HG03342 (cell line): Measurements from ENCODE around the gene GFPT1.

Experiments
- ATAC-seq: cut with Tn5 transposase; IDR thresholded peaks from one replicate; pipeline ENCODE4 v1.9.1; 2021; ENCODE audit warnings: mild to moderate bottlenecking, moderate library complexity; ENCODE audit not compliant: unreplicated experiment

GFPT1 gene

GRCh38 chr2:69292256-69292655 lies 94.8 kb downstream of the GFPT1 start:
- ATAC-seq = no peak

DNA sequence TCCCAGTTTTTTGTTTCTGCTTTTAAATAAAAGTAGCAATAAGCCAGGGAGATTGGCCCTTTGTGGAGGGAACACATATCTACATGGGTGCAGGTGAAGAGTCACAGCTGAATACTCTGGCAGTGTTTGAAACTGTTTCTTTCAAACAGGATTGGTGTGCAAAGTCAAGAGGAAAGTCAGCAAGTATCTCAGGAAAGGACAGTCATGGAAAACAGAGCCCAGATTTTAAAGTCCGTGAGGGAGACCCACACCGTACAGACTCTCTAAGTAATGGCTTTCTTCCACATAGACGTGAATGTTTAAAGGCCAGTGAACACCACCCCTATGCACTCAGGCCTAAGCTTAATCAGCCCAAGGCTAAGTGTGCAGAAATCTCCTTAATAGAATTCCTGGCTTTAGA lies 95.3 kb downstream of the GFPT1 start:
- ATAC-seq = no peak

DNA sequence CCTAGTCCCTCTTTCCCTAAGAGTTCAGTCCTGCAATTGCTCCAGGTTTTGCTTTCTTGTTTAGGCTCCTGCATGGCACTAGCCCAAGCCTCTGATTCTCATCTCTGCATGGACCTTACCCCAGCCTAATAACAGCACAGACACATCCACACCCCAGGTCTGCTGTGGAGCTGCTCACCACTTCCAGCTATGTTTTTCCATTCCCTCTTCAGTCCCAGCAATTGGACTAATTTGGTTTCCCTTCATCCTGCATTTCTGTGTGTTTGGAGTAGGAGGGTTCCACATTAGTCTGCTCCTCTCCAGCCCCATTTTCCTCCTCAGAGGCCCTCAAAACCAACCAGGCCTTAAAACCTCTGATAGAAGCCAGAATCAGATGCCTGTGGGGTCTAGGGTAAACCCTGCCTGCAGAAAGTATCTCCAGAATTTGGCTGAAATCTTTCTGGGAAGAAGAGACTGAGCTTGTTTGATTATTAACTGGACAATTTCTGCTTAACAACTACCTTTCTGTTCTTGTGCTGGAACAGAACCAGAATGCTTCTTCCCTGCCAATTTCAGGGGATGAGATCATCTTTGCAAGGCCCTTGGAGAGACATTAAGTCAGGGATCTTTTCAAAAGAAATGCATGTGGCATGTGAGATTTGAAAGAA lies 95.9 kb downstream of the GFPT1 start:
- ATAC-seq = no peak

GRCh38 chr2:69288429-69288828 lies 98.6 kb downstream of the GFPT1 start:
- no peak for ATAC-seq

GRCh38 chr2:69287544-69287943 lies 99.5 kb downstream of the GFPT1 start:
- no peak for ATAC-seq

DNA sequence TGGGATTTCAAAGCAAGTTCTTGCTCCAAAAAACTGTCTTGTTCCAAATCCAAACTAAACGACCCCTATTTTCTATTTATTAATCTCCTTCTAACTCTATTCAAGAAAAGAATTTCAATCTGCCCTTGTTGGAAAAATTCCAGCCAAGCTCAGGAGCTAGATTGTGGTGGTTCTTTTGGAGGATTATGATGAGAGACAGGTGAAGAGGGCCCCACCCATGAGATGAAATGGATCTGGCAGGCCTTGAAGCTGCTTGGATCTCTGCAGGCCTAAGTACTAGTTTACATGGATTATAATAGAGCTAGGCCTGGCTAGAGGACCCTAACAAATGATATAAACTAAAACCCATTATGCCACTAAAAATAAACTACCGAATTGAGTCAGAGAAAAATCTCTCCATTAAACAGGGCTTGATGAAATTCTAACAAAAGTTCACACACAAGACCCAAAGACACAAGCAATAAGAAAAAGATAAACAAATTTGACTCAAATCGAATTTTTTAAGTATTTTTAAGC lies 101.6 kb downstream of the GFPT1 start:
- no peak for ATAC-seq

- no peak for ATAC-seq
Observed at GRCh38 chr2:69280796-69281412, 106.1 kb downstream of the GFPT1 start.

DNA sequence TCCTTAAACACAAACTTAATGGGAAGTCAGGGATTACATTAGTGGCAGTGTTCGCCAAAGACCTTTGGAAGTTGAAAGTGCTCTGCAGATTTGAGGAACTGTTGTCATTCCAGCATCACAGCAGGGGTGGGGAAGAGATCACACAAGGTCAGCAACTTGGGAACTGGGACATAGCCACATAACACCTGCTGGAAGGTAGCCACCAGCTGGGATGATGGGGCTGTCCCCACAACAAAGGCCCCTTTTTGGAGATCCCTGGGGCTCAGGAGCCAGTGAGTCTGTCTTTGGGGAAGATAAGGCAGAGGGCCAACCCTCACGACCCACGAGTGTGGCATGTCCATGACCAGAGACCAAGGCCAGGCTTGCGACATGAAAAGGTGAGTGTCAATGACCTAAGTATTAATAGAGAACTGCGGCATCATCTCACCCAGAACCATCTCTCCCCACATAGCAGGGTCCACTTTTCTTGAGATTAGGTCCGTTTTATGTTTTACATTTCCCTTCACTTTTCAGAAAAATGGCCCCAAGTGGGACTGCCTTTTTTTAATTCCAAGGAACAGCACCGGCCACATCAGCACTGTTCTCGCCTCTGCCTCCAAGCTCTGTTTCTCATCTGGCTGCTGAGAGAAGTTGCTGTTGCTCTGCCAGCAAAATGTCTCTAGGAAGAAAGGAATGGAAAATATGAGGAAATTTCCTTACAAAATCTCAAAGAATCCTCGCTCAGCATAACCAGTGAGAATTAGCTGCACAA lies 106.9 kb downstream of the GFPT1 start:
- ATAC-seq = no peak

DNA sequence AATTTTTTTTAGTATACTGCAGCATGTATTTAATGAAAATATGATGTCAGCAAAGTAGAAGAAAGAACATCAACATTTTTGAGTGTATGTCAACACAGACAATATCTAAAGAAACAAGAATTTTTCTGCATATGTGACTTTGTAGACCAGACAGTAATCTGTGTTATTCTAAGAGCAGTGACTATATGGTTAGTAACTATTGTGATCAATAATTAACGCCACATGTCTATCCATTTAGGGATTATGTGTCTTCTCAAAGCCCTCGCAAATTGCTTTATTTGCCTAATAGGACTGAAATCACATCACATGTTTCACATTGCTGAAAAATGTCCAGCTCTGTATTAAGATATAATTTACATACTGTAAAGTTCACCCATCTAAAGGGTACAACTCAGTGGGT lies 107.8 kb downstream of the GFPT1 start:
- no peak for ATAC-seq

- no peak for ATAC-seq
Observed at GRCh38 chr2:69278366-69278765, 108.7 kb downstream of the GFPT1 start.

- no peak for ATAC-seq
Observed at GRCh38 chr2:69275490-69275889, 111.5 kb downstream of the GFPT1 start.

GRCh38 chr2:69272803-69273471 lies 114.1 kb downstream of the GFPT1 start:
- ATAC-seq = no peak

DNA sequence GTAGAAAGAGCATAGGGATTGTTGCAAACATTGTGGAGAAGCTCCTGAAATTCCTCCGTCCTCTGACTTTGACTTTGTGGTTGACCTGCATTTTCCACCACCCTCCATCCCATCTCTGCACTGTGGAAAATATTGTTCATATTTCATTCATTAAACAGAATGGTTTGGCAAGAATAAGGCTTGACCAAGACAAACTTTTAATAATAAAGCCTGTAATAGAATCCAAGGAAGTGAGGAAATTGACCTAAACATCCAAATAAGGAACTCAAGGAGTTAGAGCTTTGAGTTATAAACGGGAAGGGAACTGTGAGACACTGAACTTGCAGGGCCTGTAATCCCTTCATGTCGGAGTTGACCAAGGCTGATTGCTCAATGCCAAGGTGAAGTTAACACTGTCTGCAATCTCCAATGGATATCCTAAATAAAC lies 115.2 kb downstream of the GFPT1 start:
- no peak for ATAC-seq
